Activated T-helper 1 cell treated with anti-CD3 and anti-CD28 coated beads, Interleukin-12 subunit alpha, Interleukin-12 subunit beta, Interleukin-2, Interleukin-4 antibody, amounts not matched to agents 30 ng/mL and 10 ng/mL and 1 ng/mL, durations not matched to agents 14 hours and 24 hours and 36 hours (primary cell): ENCODE results near the gene GXYLT1. TPM values are rescaled to one million over a fixed set of nuclear protein-coding genes. Genes with fewer than 3 reads are reported as not detected.

ENCODE experiments used
- DNase-seq: peaks from one replicate; pipeline ENCODE4 v3.0.0; 2021; ENCODE audit warnings: low spot score
- H3K27ac Mint-ChIP-seq: one replicate; pipeline ENCODE4 v1.8.0; 2021; ENCODE audit warnings: mild to moderate bottlenecking, mixed read lengths
- H3K27me3 Mint-ChIP-seq: one replicate; pipeline ENCODE4 v1.8.0; 2022; ENCODE audit warnings: mild to moderate bottlenecking, moderate library complexity, mixed read lengths; ENCODE audit not compliant: insufficient read depth
- H3K36me3 Mint-ChIP-seq: one replicate; pipeline ENCODE4 v1.8.0; 2021; ENCODE audit warnings: low read depth, mixed read lengths
- H3K4me1 Mint-ChIP-seq: one replicate; pipeline ENCODE4 v1.8.0; 2021; ENCODE audit warnings: low read depth, mixed read lengths
- H3K4me3 Mint-ChIP-seq: one replicate; pipeline ENCODE4 v1.8.0; 2021; ENCODE audit warnings: mild to moderate bottlenecking, moderate library complexity, mixed read lengths
- H3K9me3 Mint-ChIP-seq: one replicate; pipeline ENCODE4 v1.8.0; 2021; ENCODE audit warnings: mixed read lengths
- intact Hi-C: fragments of 100-400 bp; cut with micrococcal nuclease; formaldehyde crosslinking; loops from one replicate; pipeline ENCODE4 v1.15.1; 2024
- total RNA-seq: library from RNA; stranded (reverse); gene quantifications from 2 replicates; pipeline ENCODE4 v1.2.3, GENCODE V29; 2022

GXYLT1 gene
- total RNA-seq, 1 donor from 2014 or later, result 10.5 TPM

- no peak overlapping the region for H3K27ac Mint-ChIP-seq
- peaks cover 4% of the 10 kb centered on the region for H3K36me3 Mint-ChIP-seq
- H3K4me3 Mint-ChIP-seq, result no peak overlapping the region
- peaks cover 2% of the 10 kb centered on the region for H3K27me3 Mint-ChIP-seq
- H3K9me3 Mint-ChIP-seq, result no peaks in the 10 kb centered on the region
- no peak for DNase-seq
- H3K4me1 Mint-ChIP-seq, result peaks cover 37% of the 10 kb centered on the region
- intact Hi-C loops, result loop anchor here (5.0 to 10.0 kb wide), 4 partner anchors 230 to 1663 kb away; partner anchors contain the start of genes PRICKLE1 and TWF1
Observed at GRCh38 chr12:42141981-42142606, 2.6 kb downstream of the GXYLT1 start.

- intact Hi-C loops, result loop anchor here (5.0 to 10.0 kb wide), 4 partner anchors 231 to 1664 kb away; partner anchors contain the start of genes PRICKLE1 and TWF1
- no peak for DNase-seq
- Mint-ChIP-seq H3K4me1 (peaks cover 37% of the 10 kb centered on the region), H3K27me3 (peaks cover 2% of the 10 kb centered on the region), H3K36me3 (peaks cover 4% of the 10 kb centered on the region), H3K27ac (no peak overlapping the region), H3K9me3 (no peaks in the 10 kb centered on the region), H3K4me3 (no peak overlapping the region)
Observed at GRCh38 chr12:42140901-42141300, 3.8 kb downstream of the GXYLT1 start.

GRCh38 chr12:42135259-42135814, 9.3 kb downstream of the GXYLT1 start:
- no peak for DNase-seq
- H3K9me3 Mint-ChIP-seq, result no peaks in the 10 kb centered on the region
- peaks cover 9% of the 10 kb centered on the region for H3K4me1 Mint-ChIP-seq
- no peak overlapping the region for H3K4me3 Mint-ChIP-seq
- H3K27me3 Mint-ChIP-seq, result no peaks in the 10 kb centered on the region
- no peaks in the 10 kb centered on the region for H3K36me3 Mint-ChIP-seq
- H3K27ac Mint-ChIP-seq, result no peak overlapping the region
- intact Hi-C loops, result no loop called here

- Mint-ChIP-seq H3K4me3 (no peak overlapping the region), H3K27me3 (no peaks in the 10 kb centered on the region), H3K36me3 (no peaks in the 10 kb centered on the region), H3K9me3 (no peaks in the 10 kb centered on the region), H3K4me1 (peaks cover 14% of the 10 kb centered on the region), H3K27ac (no peak overlapping the region)
- DNase-seq, result no peak
- intact Hi-C loops, result no loop called here
Observed at GRCh38 chr12:42130672-42131402, 13.8 kb downstream of the GXYLT1 start.

GRCh38 chr12:42129595-42130204, 15.0 kb downstream of the GXYLT1 start:
- no peak for DNase-seq
- Mint-ChIP-seq H3K27me3 (no peaks in the 10 kb centered on the region), H3K4me1 (peaks cover 14% of the 10 kb centered on the region), H3K36me3 (no peaks in the 10 kb centered on the region), H3K27ac (no peak overlapping the region), H3K4me3 (no peak overlapping the region), H3K9me3 (no peaks in the 10 kb centered on the region)
- intact Hi-C loops, result loop anchor here (1.0 kb wide), 2 partner anchors 203 to 243 kb away; no protein-coding TSS in a partner anchor

- no peaks in the 10 kb centered on the region for H3K27me3 Mint-ChIP-seq
Observed at GRCh38 chr12:42128888-42129287, 15.8 kb downstream of the GXYLT1 start.

GRCh38 chr12:42128327-42128726, 16.3 kb downstream of the GXYLT1 start:
- no peak for DNase-seq
- Mint-ChIP-seq H3K27me3 (no peaks in the 10 kb centered on the region), H3K4me1 (peaks cover 14% of the 10 kb centered on the region), H3K9me3 (no peaks in the 10 kb centered on the region), H3K27ac (no peak overlapping the region), H3K36me3 (no peaks in the 10 kb centered on the region), H3K4me3 (no peak overlapping the region)
- intact Hi-C loops, result no loop called here

More at GRCh38 chr12:42128888-42129287, 15.8 kb downstream of the GXYLT1 start:
- Mint-ChIP-seq H3K4me1 (peaks cover 14% of the 10 kb centered on the region), H3K4me3 (no peak overlapping the region), H3K36me3 (no peaks in the 10 kb centered on the region), H3K27ac (no peak overlapping the region), H3K9me3 (no peaks in the 10 kb centered on the region)
- intact Hi-C loops, result loop anchor here (1.0 kb wide), 2 partner anchors 203 to 243 kb away; no protein-coding TSS in a partner anchor
- DNase-seq, result no peak

- no peak for DNase-seq
- Mint-ChIP-seq H3K36me3 (no peaks in the 10 kb centered on the region), H3K27ac (no peak overlapping the region), H3K27me3 (no peaks in the 10 kb centered on the region), H3K9me3 (no peaks in the 10 kb centered on the region), H3K4me3 (no peak overlapping the region), H3K4me1 (peaks cover 14% of the 10 kb centered on the region)
- intact Hi-C loops, result no loop called here
Observed at GRCh38 chr12:42126963-42127362, 17.7 kb downstream of the GXYLT1 start.

- H3K9me3 Mint-ChIP-seq, result no peaks in the 10 kb centered on the region
- H3K27me3 Mint-ChIP-seq, result no peaks in the 10 kb centered on the region
- no peak overlapping the region for H3K27ac Mint-ChIP-seq
- peaks cover 11% of the 10 kb centered on the region for H3K4me1 Mint-ChIP-seq
- intact Hi-C loops, result no loop called here
- no peak overlapping the region for H3K4me3 Mint-ChIP-seq
- no peak for DNase-seq
- H3K36me3 Mint-ChIP-seq, result no peaks in the 10 kb centered on the region
Observed at GRCh38 chr12:42125388-42125767, 19.3 kb downstream of the GXYLT1 start.

- no peak for DNase-seq
- Mint-ChIP-seq H3K27me3 (no peaks in the 10 kb centered on the region), H3K36me3 (peaks cover 2% of the 10 kb centered on the region), H3K4me1 (peaks cover 16% of the 10 kb centered on the region), H3K9me3 (no peaks in the 10 kb centered on the region), H3K27ac (no peak overlapping the region), H3K4me3 (no peak overlapping the region)
- intact Hi-C loops, result no loop called here
Observed at GRCh38 chr12:42124764-42125387, 19.8 kb downstream of the GXYLT1 start.

- DNase-seq, result no peak
- no peaks in the 10 kb centered on the region for H3K27me3 Mint-ChIP-seq
- H3K27ac Mint-ChIP-seq, result no peak overlapping the region
- peaks cover 30% of the 10 kb centered on the region for H3K36me3 Mint-ChIP-seq
- H3K4me1 Mint-ChIP-seq, result peaks cover 23% of the 10 kb centered on the region
- H3K9me3 Mint-ChIP-seq, result peaks cover 8% of the 10 kb centered on the region
- no peak overlapping the region for H3K4me3 Mint-ChIP-seq
- intact Hi-C loops, result no loop called here
Observed at GRCh38 chr12:42119085-42119633, 25.5 kb downstream of the GXYLT1 start.

GRCh38 chr12:42118136-42118879, 26.4 kb downstream of the GXYLT1 start:
- peaks cover 23% of the 10 kb centered on the region for H3K4me1 Mint-ChIP-seq
- peaks cover 11% of the 10 kb centered on the region for H3K9me3 Mint-ChIP-seq
- peaks cover 35% of the 10 kb centered on the region for H3K36me3 Mint-ChIP-seq
- no peak overlapping the region for H3K4me3 Mint-ChIP-seq
- intact Hi-C loops, result no loop called here
- no peak for DNase-seq
- no peaks in the 10 kb centered on the region for H3K27me3 Mint-ChIP-seq
- H3K27ac Mint-ChIP-seq, result peak overlapping the region; percentile 67
